K562 (cell line): ENCODE data around the gene NEDD8. TPM values are rescaled to one million over a fixed set of nuclear protein-coding genes. Genes with fewer than 3 reads are reported as not detected.

Experiments
- ATAC-seq: fragments of 200-7000 bp; cut with Tn5 transposase; 3 replicates; pipeline ENCODE4 v1.9.1; 2020; ENCODE audit warnings: moderate library complexity
- BruUV-seq: library from RNA; stranded (reverse); fragments of 400-500 nt; replicated peaks from 2 replicates; lab custom pipeline; 2021; lab: Mats Ljungman, UMichigan
- CTCF ChIA-PET: fragments of 300-600 bp; formaldehyde crosslinking; extraction: SDS; loops from one replicate; lab custom pipeline; 2021; ENCODE audit warnings: low intra/inter-chr PET ratio; lab: Yijun Ruan, JAX
- POLR2A ChIA-PET: fragments of 300-600, 350-650 bp; sonication (Branson Sonifier 250); formaldehyde crosslinking; extraction: SDS; loops from one replicate; lab custom pipeline; 2021; ENCODE audit warnings: antibody characterized with exemption, inconsistent platforms; lab: Yijun Ruan, JAX
- DNase-seq, 4 experiments: peaks; one replicate each; pipeline versions ENCODE4 v3.0.0 to v3.0.0-alpha.2; 2011 to 2018; ENCODE audit warnings: low spot score in 3 of 4, mixed read lengths in 3 of 4; ENCODE audit errors: extremely low read depth in 1 of 4
- FAIRE-seq: peaks from 2 replicates; lab custom pipeline; 2011; peaks lifted over from hg19 to GRCh38; lab: Jason Lieb, UNC
- H2AFZ ChIP-seq: 2 replicates; pipeline ENCODE4 v1.6.0; 2011; ENCODE audit warnings: low read depth, low read length, control low read depth, inconsistent platforms
- H3K27ac ChIP-seq: fragments of 200-600 bp; 3 replicates; pipeline ENCODE4 v1.8.0; 2011; ENCODE audit warnings: low read depth, mild to moderate bottlenecking, control low read depth, inconsistent platforms, low read length, moderate library complexity, mixed read lengths; ENCODE audit errors: extremely low read depth
- H3K27me3 ChIP-seq, 2 experiments: fragments of 300-600 bp in 1 of 2; 2 replicates in 1 of 2; 3 replicates in 1 of 2; pipeline versions ENCODE4 v1.6.0 to v1.8.0; 2011; ENCODE audit warnings: inconsistent platforms in 2 of 2, low read length in 2 of 2, mild to moderate bottlenecking in 1 of 2, mixed read lengths in 1 of 2, moderate library complexity in 1 of 2; ENCODE audit not compliant: control insufficient read depth in 2 of 2, insufficient read depth in 2 of 2
- H3K36me3 ChIP-seq: fragments of 300-600 bp; 3 replicates; pipeline ENCODE4 v1.8.0; 2011; ENCODE audit warnings: mild to moderate bottlenecking, low read length, inconsistent platforms; ENCODE audit not compliant: control insufficient read depth, insufficient read depth
- H3K4me1 ChIP-seq, 2 experiments: fragments of 200-600 bp in 1 of 2; replicated peaks in 1 of 2; 2 replicates in 1 of 2; 3 replicates in 1 of 2; pipeline versions ENCODE4 v1.5.1 to v1.8.0; 2011; ENCODE audit warnings: inconsistent platforms in 2 of 2, low read length in 2 of 2, mild to moderate bottlenecking in 1 of 2, mixed read lengths in 1 of 2, moderate library complexity in 1 of 2; ENCODE audit not compliant: control insufficient read depth in 2 of 2, insufficient read depth in 2 of 2
- H3K4me2 ChIP-seq: 2 replicates; pipeline ENCODE4 v1.6.1; 2011; ENCODE audit warnings: low read length, control low read depth, inconsistent platforms, mixed read lengths; ENCODE audit not compliant: insufficient read depth
- H3K4me3 ChIP-seq: fragments of 200-600 bp; sonication (generic), shearing (Covaris generic); 2 replicates; pipeline ENCODE4 v1.5.1; 2016; ENCODE audit warnings: control low read depth, inconsistent platforms
- H3K79me2 ChIP-seq: fragments of 200-600 bp; 3 replicates; pipeline ENCODE4 v1.8.0; 2011; ENCODE audit warnings: low read length, inconsistent platforms; ENCODE audit not compliant: control insufficient read depth, insufficient read depth
- H3K9ac ChIP-seq, 2 experiments: 2 replicates each; pipeline versions ENCODE4 v1.6.0 to v1.6.1; 2011; ENCODE audit warnings: low read depth in 2 of 2, low read length in 2 of 2, control low read depth in 1 of 2, inconsistent platforms in 1 of 2, mild to moderate bottlenecking in 1 of 2, mixed read lengths in 1 of 2; ENCODE audit not compliant: insufficient read depth in 1 of 2
- H3K9me1 ChIP-seq: one replicate; pipeline ENCODE4 v1.6.0; 2011; ENCODE audit warnings: inconsistent platforms, mild to moderate bottlenecking, low read length, moderate library complexity; ENCODE audit not compliant: control insufficient read depth, insufficient read depth
- H3K9me3 ChIP-seq: replicated peaks from 2 replicates; pipeline ENCODE4 v1.5.1; 2011; ENCODE audit warnings: low read depth, low read length, inconsistent platforms; ENCODE audit not compliant: control insufficient read depth, insufficient read depth
- H4K20me1 ChIP-seq: replicated peaks from 2 replicates; pipeline ENCODE4 v1.6.1; 2011; ENCODE audit warnings: low read length, inconsistent platforms, mixed read lengths; ENCODE audit not compliant: control insufficient read depth, insufficient read depth
- ATF7 ChIP-seq: fragments of 450-650 bp; IDR thresholded peaks from 2 replicates; pipeline ENCODE4 v1.7.1; 2014; ENCODE audit warnings: mild to moderate bottlenecking, moderate library complexity
- ESRRB ChIP-seq: fragments of 250-450 bp; sonication (Bioruptor Pico); IDR thresholded peaks from 2 replicates; pipeline ENCODE4 v1.5.0; 2020; ENCODE audit warnings: mild to moderate bottlenecking, moderate library complexity, borderline replicate concordance
- MTA3 ChIP-seq: fragments of 450-650 bp; formaldehyde crosslinking; IDR thresholded peaks from 2 replicates; pipeline ENCODE4 v1.6.1; 2017; ENCODE audit warnings: mild to moderate bottlenecking, borderline replicate concordance
- PHTF2 ChIP-seq: fragments of 250-450 bp; sonication (Bioruptor Pico); IDR thresholded peaks from 2 replicates; pipeline ENCODE4 v1.5.0; 2021; ENCODE audit warnings: mild to moderate bottlenecking
- TCFL5 ChIP-seq: fragments of 250-450 bp; sonication (Bioruptor Pico); conservative IDR thresholded peaks from 2 replicates; pipeline ENCODE4 v1.6.1; 2021; ENCODE audit warnings: mild to moderate bottlenecking, moderate library complexity, matching md5 sums
- TGIF2 ChIP-seq: sonication (generic); formaldehyde crosslinking; IDR thresholded peaks from 2 replicates; pipeline ENCODE4 v1.8.1; 2022; ENCODE audit warnings: mild to moderate bottlenecking, missing genetic modification reagents, moderate library complexity
- ZNF3 ChIP-seq: fragments of 250-450 bp; sonication (Bioruptor Pico); IDR thresholded peaks from 2 replicates; pipeline ENCODE4 v1.5.0; 2021; ENCODE audit warnings: mild to moderate bottlenecking, moderate library complexity
- ZNF354B ChIP-seq: fragments of 250-450 bp; sonication (Bioruptor Pico); IDR thresholded peaks from 2 replicates; pipeline ENCODE4 v1.4.0; 2020
- ZNF668 ChIP-seq: fragments of 250-450 bp; sonication (Bioruptor Pico); IDR thresholded peaks from 2 replicates; pipeline ENCODE4 v1.8.0; 2022; ENCODE audit warnings: mild to moderate bottlenecking, inconsistent platforms
- ZSCAN32 ChIP-seq: fragments of 450-650 bp; formaldehyde crosslinking; IDR thresholded peaks from 2 replicates; pipeline ENCODE4 v1.4.0; 2020; ENCODE audit warnings: mild to moderate bottlenecking, moderate library complexity
- WGBS: fragments of 100-300 bp; shearing (Covaris generic); methylation state at CpG from one replicate; pipeline ENCODE4 v1.1.6; 2016; ENCODE audit warnings: low coverage, mixed read lengths; ENCODE audit not compliant: insufficient coverage; ENCODE audit errors: missing lambda C conversion rate; 5-methylcytosine and 5-hydroxymethylcytosine counted together
- in situ Hi-C: fragments of 300-500 bp; cut with MboI; formaldehyde crosslinking; loops from 4 replicates; pipeline ENCODE4 v1.15.0; 2018; ENCODE audit warnings: inconsistent platforms, mixed read lengths
- intact Hi-C: fragments of 100-400 bp; cut with micrococcal nuclease; formaldehyde crosslinking; loops from 2 replicates; pipeline ENCODE4 v1.14.2; 2022
- polyA plus RNA-seq, 8 experiments: library from polyadenylated mRNA; depleted of rRNA in 4 of 8; stranded (reverse) in 5 of 8; unstranded in 3 of 8; fragments of >200 nt; fragmentation: Nextera tagmentation in 2 of 8; fragmentation: Illumina TruSeq in 1 of 8; extraction: Ambion mirVana in 2 of 8; extraction: Trizol in 1 of 8; gene quantifications; 2 replicates each; pipeline versions ENCODE4 v1.2.1 to v1.2.3, GENCODE V29; 2011 to 2014; ENCODE audit warnings: inconsistent platforms in 1 of 8, missing spikeins in 1 of 8
- total RNA-seq, 7 experiments: library from RNA; depleted of rRNA in 6 of 7; stranded (reverse); fragments of >200 nt in 6 of 7; fragmentation: Illumina TruSeq in 2 of 7; extraction: Trizol in 2 of 7; gene quantifications; 2 replicates each; pipeline versions ENCODE4 v1.2.1 to v1.2.3, GENCODE V29; 2011 to 2021; ENCODE audit warnings: low replicate concordance in 1 of 7
- TF ChIP-seq, protein P1 (sequence below), 3 experiments: IDR thresholded peaks in 2 of 3; conservative IDR thresholded peaks in 1 of 3; 2 replicates each; pipeline ENCODE4 v1.5.1; 2011 to 2012; ENCODE audit warnings: low read length in 3 of 3, mild to moderate bottlenecking in 3 of 3, control low read depth in 2 of 3, improper control_type of control experiment in 1 of 3, inconsistent platforms in 1 of 3, low read depth in 1 of 3, mixed read lengths in 1 of 3, moderate library complexity in 1 of 3; ENCODE audit not compliant: insufficient read depth in 2 of 3
- TF ChIP-seq, protein P2 (sequence below): fragments of 250-450 bp; sonication (Bioruptor Pico); IDR thresholded peaks from 2 replicates; pipeline ENCODE4 v1.5.0; 2020; ENCODE audit warnings: mild to moderate bottlenecking, borderline replicate concordance
- TF ChIP-seq, protein P3 (sequence below): fragments of 450-650 bp; conservative IDR thresholded peaks from 2 replicates; pipeline ENCODE4 v1.6.1; 2016; ENCODE audit warnings: missing genetic modification characterization, low read depth, mild to moderate bottlenecking, control low read depth, missing compliant biosample characterization

The NEDD8 gene
- total and polyA plus RNA-seq, 9 of the 15 experiments (the other 6 are each of a cell fraction or from before 2014, with no cell fraction given) = 142 to 691 (median 260) TPM

DNA sequence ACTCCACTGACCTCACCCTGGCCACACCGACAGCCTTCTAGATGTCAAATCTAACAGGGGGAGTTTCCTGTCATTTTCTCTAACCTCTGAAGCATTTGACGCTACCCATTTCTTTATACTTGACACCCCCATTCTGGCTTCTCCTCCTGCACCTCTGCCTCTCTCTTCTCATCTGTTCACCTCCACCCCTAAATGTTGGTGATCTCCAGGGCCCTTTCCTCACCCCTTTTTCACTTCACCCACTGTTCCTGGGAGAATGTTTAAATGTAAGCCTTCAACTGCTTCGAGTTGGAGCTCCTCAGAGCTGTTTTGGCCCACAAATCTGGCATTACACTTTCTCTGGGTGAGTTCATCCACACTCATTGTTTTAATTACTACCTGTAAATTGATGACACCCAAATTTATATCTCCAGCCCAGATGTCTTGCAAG is 39.7 kb upstream of the NEDD8 start (continued):
- no peak for TF ChIP-seq ZNF354B (CRISPR knock-in tag)

DNA sequence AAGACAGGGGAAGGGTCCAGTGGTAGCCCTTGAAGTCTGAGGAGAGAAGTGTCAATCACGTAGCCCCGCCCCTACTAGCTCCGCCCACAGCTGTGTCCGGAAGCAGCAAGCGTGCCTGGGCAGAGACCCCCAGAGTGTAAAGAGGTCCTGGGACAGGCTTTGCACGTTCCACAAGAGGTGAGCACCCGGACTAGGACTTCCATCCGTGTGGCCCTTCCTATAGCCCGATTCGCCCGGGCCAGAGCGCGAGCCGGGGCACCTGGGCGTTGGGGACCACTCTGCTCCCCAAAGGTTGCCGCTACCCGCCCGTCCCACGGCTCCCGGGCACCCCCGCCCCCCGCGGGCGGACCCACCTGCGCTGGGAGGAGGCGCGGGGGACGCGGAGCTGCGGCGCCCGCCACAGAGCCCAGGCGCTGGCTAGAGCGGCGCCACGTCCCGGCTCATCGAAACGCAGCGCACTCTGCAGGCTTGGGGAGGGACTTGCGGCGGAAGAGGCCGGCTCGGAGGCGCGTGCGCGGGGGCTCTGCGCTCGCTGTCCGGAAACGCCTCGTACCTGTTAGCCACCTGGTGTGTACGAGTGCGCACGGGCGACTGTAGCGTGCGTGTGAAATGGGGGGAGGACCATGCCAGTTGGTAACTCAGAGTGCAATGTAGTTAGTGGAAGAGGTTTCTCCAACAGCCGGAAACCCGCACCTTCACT is 39.1 kb upstream of the NEDD8 start, which contains the start of gene RABGGTA:
Gene RABGGTA (minus strand): TSS at position 464 of the 700 bp plus-strand sequence. CDS start 482 bp downstream, outside the sequence.
- Histone ChIP-seq H3K4me1 (peaks cover 26 to 27% of the 10 kb centered on the region in 2 experiments; a peak in 4 of 5 replicates), H3K4me2 (peak within 1 kb of the TSS; percentile 92), H3K36me3 (no peaks in the 10 kb centered on the region; the same call in 2 of the 3 replicates), H3K27me3 (no peaks in the 10 kb centered on the region), H3K9me3 (no peaks in the 10 kb centered on the region), H3K9ac (peak within 1 kb of the TSS; percentile 95 to 99), H2AFZ (peak within 1 kb of the TSS; percentile 95), H4K20me1 (no peaks in the 10 kb centered on the region; the same call in 1 of the 2 replicates), H3K27ac (peak within 1 kb of the TSS; percentile 99), H3K79me2 (peaks cover 9% of the 10 kb centered on the region; the same call in 1 of the 3 replicates), H3K9me1 (peaks cover 2% of the 10 kb centered on the region), H3K4me3 (peak within 1 kb of the TSS; percentile 94)
- FAIRE-seq (peak; percentile 40), DNase-seq (peak; percentile 90 to 93 (median 92)), ATAC-seq (peak; percentile 95)
- BruUV-seq = no TSS peak
- intact Hi-C loops = loop anchor here (2.0 kb wide), 1 partner anchor 28 kb away; the partner anchor contains the start of gene TINF2
- ChIA-PET CTCF (interaction anchor here (0.6 to 1.0 kb wide), 2 partner anchors 26 to 29 kb away, joined by 3 to 6 read pairs; partner anchors contain the start of gene TINF2), POLR2A (interaction anchor here (0.6 to 2.1 kb wide), 9 partner anchors 9 to 191 kb away, joined by 3 to 11 read pairs (median 4); partner anchors contain the start of genes CIDEB and TINF2)
- in situ Hi-C loops = no loop called here
- WGBS = under 1% methylated on average over 35 of the region's 61 CpGs
- TF ChIP-seq, protein P1, sequence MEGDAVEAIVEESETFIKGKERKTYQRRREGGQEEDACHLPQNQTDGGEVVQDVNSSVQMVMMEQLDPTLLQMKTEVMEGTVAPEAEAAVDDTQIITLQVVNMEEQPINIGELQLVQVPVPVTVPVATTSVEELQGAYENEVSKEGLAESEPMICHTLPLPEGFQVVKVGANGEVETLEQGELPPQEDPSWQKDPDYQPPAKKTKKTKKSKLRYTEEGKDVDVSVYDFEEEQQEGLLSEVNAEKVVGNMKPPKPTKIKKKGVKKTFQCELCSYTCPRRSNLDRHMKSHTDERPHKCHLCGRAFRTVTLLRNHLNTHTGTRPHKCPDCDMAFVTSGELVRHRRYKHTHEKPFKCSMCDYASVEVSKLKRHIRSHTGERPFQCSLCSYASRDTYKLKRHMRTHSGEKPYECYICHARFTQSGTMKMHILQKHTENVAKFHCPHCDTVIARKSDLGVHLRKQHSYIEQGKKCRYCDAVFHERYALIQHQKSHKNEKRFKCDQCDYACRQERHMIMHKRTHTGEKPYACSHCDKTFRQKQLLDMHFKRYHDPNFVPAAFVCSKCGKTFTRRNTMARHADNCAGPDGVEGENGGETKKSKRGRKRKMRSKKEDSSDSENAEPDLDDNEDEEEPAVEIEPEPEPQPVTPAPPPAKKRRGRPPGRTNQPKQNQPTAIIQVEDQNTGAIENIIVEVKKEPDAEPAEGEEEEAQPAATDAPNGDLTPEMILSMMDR (IDR thresholded peaks at IDR 0.05 in 2 of 3, conservative IDR thresholded peaks at IDR 0.05 in 1 of 3; ENCODE audit: insufficient read depth in 2 of 3, low read depth in 1 of 3, low read length in 3 of 3) = peak; percentile 71 to 82 (median 75)
- TF ChIP-seq, protein P2, sequence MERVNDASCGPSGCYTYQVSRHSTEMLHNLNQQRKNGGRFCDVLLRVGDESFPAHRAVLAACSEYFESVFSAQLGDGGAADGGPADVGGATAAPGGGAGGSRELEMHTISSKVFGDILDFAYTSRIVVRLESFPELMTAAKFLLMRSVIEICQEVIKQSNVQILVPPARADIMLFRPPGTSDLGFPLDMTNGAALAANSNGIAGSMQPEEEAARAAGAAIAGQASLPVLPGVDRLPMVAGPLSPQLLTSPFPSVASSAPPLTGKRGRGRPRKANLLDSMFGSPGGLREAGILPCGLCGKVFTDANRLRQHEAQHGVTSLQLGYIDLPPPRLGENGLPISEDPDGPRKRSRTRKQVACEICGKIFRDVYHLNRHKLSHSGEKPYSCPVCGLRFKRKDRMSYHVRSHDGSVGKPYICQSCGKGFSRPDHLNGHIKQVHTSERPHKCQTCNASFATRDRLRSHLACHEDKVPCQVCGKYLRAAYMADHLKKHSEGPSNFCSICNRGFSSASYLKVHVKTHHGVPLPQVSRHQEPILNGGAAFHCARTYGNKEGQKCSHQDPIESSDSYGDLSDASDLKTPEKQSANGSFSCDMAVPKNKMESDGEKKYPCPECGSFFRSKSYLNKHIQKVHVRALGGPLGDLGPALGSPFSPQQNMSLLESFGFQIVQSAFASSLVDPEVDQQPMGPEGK (CRISPR knock-in tag) = no peak
- TF ChIP-seq ATF7 (peak; percentile 77), MTA3 (peak; percentile 81; the same call in 1 of the 2 replicates), TCFL5 (CRISPR knock-in tag) (no peak), ZNF3 (no peak), ESRRB (CRISPR knock-in tag) (no peak), ZSCAN32 (no peak), ZNF668 (CRISPR knock-in tag) (no peak), PHTF2 (CRISPR knock-in tag) (no peak), TGIF2 (CRISPR knock-in tag) (no peak)
- TF ChIP-seq, protein P3, sequence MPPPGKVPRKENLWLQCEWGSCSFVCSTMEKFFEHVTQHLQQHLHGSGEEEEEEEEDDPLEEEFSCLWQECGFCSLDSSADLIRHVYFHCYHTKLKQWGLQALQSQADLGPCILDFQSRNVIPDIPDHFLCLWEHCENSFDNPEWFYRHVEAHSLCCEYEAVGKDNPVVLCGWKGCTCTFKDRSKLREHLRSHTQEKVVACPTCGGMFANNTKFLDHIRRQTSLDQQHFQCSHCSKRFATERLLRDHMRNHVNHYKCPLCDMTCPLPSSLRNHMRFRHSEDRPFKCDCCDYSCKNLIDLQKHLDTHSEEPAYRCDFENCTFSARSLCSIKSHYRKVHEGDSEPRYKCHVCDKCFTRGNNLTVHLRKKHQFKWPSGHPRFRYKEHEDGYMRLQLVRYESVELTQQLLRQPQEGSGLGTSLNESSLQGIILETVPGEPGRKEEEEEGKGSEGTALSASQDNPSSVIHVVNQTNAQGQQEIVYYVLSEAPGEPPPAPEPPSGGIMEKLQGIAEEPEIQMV = no peak
